ENCODE results near the gene OSBPL3.

- no peak for TF ChIP-seq CTCF (IDR thresholded peaks at IDR 0.05)
- no peak for TF ChIP-seq POLR2A (IDR thresholded peaks at IDR 0.05)
These were observed 216.0 kb downstream of the OSBPL3 start for GRCh38 chr7:24764011-24764410.
